Measurements from ENCODE around the gene GOLT1B.
"Not testable (repeated sequence)": the region's sequence is repeated elsewhere in the genome, so short reads cannot be mapped to it uniquely, and the experiment has no call there.

GOLT1B gene, protein sequence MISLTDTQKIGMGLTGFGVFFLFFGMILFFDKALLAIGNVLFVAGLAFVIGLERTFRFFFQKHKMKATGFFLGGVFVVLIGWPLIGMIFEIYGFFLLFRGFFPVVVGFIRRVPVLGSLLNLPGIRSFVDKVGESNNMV

DNA sequence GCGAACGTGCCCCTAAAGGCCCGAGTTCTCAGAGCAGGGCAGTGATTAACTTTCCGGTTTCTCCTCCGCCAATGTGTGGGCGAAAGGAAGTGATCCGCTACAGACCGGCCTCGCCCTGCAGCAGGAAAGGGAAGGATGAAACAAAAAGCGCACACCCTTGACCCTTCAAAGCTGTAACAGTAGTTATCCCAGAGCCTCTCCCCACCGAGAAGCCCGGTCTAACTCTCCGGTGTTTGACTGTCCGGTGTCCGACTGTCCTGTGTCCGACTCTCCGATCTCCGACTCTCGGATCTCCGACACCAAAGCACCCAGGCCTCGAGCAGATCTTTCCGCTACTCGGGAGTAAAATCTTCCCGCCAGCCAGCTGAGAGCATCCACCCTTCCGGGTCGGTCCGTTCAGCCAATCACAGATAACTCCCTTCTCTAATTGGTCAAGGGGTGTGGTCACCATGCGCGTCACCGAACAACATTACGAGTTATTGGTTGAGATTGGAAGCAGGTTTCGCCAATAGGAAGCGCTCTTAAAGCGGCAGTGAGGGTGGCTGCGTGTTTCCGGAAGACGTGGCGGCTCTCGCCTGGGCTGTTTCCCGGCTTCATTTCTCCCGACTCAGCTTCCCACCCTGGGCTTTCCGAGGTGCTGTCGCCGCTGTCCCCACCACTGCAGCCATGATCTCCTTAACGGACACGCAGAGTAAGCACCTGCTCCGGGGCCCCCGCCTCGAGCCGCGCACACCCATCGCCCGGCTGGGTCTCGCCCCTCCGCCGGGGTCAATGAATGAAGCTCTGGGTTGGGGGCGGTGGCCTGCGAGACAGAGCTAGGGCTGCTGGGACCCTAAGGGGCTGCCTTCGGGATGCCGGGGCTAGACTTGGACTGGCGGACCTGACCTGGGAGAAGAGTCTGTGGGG is at the start of gene GOLT1B, which contains the start of gene RECQL:
TSS of gene GOLT1B (plus strand) at position 532 of the 906 bp plus-strand sequence. CDS start at position 667, 135 bp downstream.
TSS of gene RECQL (minus strand) at position 378 of the 906 bp plus-strand sequence. CDS start 2,065 bp downstream, outside the sequence.
- H3K4me3 ChIP-seq (ENCODE audit: low read length) = peak within 1 kb of the TSS; percentile 93
- no peak for TF ChIP-seq ZNF274 (IDR thresholded peaks at IDR 0.05; ENCODE audit: low read depth, low read length)

- TF ChIP-seq ZNF274 (IDR thresholded peaks at IDR 0.05; ENCODE audit: low read depth, low read length) = no peak
- H3K4me3 ChIP-seq (ENCODE audit: low read length) = no peak overlapping the region
Measured at GRCh38 chr12:21453312-21453852, 48.2 kb upstream of the GOLT1B start.

DNA sequence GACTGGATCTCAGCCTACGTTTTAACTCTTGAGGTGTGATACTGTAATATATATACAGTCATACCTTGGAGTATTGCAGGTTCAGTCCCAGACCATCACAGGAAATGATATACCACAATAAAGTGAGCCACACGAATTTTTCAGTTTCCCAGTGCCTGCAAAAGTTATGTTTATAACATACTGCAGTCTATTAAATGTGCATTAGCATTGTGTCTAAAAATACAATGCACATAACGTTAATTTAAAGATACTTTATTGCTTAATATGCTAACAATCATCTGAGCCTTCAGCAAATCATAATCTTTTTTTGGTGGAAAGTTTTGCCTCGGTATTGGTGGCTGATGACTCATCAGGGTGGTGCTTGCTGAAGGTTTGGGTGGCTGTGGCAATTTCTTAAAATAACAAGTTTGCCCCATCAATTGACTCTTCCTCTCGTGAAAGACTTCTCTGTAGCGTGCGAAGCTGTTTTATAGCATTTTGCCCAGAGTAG is 45.3 kb upstream of the GOLT1B start:
- no peak for TF ChIP-seq ZNF274 (IDR thresholded peaks at IDR 0.05; ENCODE audit: low read depth, low read length)

DNA sequence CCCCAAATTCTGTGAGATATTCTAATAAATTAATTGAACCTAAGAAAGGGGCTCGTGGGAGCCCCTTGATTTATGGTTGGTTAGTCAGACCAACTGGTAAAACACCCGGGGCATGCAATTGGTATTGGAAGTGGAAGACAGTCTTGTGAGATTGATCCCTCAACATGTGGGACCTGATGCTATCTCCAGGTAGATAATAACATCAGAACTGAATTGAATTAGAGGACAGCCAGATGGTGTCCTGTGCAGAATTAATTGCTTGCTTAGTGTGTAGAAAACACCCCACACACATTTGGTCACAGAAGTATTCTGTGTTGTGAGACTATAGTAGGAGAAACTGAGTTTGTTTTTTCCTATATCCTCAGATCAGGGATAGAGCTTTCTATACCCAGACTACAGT is 42.1 kb upstream of the GOLT1B start:
- no peak for TF ChIP-seq ZNF274 (IDR thresholded peaks at IDR 0.05; ENCODE audit: low read depth, low read length)
- no peak overlapping the region for H3K4me3 ChIP-seq (ENCODE audit: low read length)

More for the DNA sequence above, 45.3 kb upstream of the GOLT1B start:
- H3K4me3 ChIP-seq (ENCODE audit: low read length) = no peak overlapping the region

DNA sequence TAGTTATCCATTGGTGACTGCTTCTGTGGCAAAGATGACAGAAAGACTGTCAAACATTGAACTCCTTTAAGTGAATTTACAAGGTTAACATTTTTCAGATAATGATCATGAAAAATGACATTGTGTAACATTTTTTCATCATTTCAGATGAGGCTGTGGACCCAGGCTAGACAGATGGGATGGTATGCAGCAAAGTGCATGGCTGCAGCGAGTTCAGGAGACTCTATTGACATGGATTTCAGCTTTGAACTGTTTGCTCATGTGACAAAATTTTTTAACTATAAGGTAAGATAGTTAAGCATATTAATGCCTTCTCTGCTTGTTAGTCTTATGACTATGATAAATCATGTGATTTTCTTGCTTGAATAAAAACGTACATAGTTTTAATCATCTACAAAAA is 34.3 kb upstream of the GOLT1B start:
- not testable (repeated sequence) for H3K4me3 ChIP-seq (ENCODE audit: low read length)

- no peak overlapping the region for H3K4me3 ChIP-seq (ENCODE audit: low read length)
- TF ChIP-seq ZNF274 (IDR thresholded peaks at IDR 0.05; ENCODE audit: low read depth, low read length) = no peak
Measured at GRCh38 chr12:21471294-21471693, 30.3 kb upstream of the GOLT1B start.

GRCh38 chr12:21472197-21472823 is 29.3 kb upstream of the GOLT1B start:
- H3K4me3 ChIP-seq (ENCODE audit: low read length) = no peak overlapping the region
- TF ChIP-seq ZNF274 (IDR thresholded peaks at IDR 0.05; ENCODE audit: low read depth, low read length) = no peak

- H3K4me3 ChIP-seq (ENCODE audit: low read length) = no peak overlapping the region
- TF ChIP-seq ZNF274 (IDR thresholded peaks at IDR 0.05; ENCODE audit: low read depth, low read length) = no peak
Measured at GRCh38 chr12:21475552-21475951, 26.0 kb upstream of the GOLT1B start.

GRCh38 chr12:21476949-21477348 is 24.6 kb upstream of the GOLT1B start:
- TF ChIP-seq ZNF274 (IDR thresholded peaks at IDR 0.05; ENCODE audit: low read depth, low read length) = no peak

GRCh38 chr12:21478756-21479455 is 22.7 kb upstream of the GOLT1B start:
- no peak overlapping the region for H3K4me3 ChIP-seq (ENCODE audit: low read length)
- TF ChIP-seq ZNF274 (IDR thresholded peaks at IDR 0.05; ENCODE audit: low read depth, low read length) = no peak

More at GRCh38 chr12:21476949-21477348, 24.6 kb upstream of the GOLT1B start:
- no peak overlapping the region for H3K4me3 ChIP-seq (ENCODE audit: low read length)

DNA sequence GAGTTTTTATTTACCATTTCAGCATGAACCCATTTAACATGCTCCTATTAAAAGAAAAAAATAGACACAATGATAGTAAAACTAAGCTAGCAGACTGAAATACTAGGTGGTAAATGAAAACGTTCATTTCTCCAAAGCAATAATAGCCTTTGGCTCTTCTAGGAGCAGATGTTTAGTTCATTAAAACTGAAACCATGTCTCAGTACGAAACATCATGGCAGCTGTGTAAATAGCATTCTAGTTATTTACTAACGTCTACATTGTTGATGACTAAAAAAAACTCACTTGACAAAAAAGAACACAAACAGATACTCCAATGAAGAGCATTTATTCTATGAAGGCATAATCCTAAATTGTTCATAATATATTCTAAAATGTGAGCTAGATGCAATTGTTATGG is 18.1 kb upstream of the GOLT1B start:
- no peak for TF ChIP-seq ZNF274 (IDR thresholded peaks at IDR 0.05; ENCODE audit: low read depth, low read length)
- no peak overlapping the region for H3K4me3 ChIP-seq (ENCODE audit: low read length)

GRCh38 chr12:21485998-21486397 is 15.6 kb upstream of the GOLT1B start:
- no peak overlapping the region for H3K4me3 ChIP-seq (ENCODE audit: low read length)
- no peak for TF ChIP-seq ZNF274 (IDR thresholded peaks at IDR 0.05; ENCODE audit: low read depth, low read length)

DNA sequence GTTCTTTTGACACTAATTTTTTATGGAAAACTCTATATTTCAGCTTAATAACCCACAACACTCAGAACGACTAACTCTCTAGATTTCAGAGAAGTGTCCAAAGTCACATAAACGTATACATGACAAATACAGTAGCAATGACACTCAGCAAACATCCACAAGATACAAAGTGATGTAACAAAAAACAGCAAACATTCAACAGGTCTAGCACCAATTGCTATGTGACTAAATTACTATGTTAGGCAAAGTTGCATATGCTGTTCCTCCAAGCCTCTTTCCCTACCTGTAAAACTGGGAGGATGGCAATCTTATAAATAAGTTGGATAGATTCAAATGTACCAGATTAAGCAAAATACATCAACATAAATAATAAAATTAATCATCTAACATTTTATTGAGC is 1.8 kb upstream of the GOLT1B start:
- no peak for TF ChIP-seq ZNF274 (IDR thresholded peaks at IDR 0.05; ENCODE audit: low read depth, low read length)
- no peak overlapping the region; the same call in 1 of the 2 replicates for H3K4me3 ChIP-seq (ENCODE audit: low read length)
